PC-3 (cell line): ENCODE results near the gene EIF5. TPM values are rescaled to one million over a fixed set of nuclear protein-coding genes. Genes with fewer than 3 reads are reported as not detected.

Experiments used
- ATAC-seq: fragments of 200-7000 bp; cut with Tn5 transposase; 2 replicates; pipeline ENCODE4 v1.9.1; 2020; ENCODE audit warnings: mild to moderate bottlenecking, moderate library complexity
- BruUV-seq: library from RNA; stranded (reverse); fragments of 400-500 nt; replicated peaks from 2 replicates; lab custom pipeline; 2021; lab: Mats Ljungman, UMichigan
- CTCF ChIA-PET: fragments of 300-600 bp; sonication (Branson Sonifier 250); formaldehyde crosslinking; loops from one replicate; lab custom pipeline; 2022; ENCODE audit warnings: antibody characterized with exemption; lab: Charles Lee
- POLR2A ChIA-PET: fragments of 300-600 bp; sonication (Branson Sonifier 250); formaldehyde crosslinking; loops from one replicate; lab custom pipeline; 2022; ENCODE audit warnings: antibody characterized with exemption; ENCODE audit not compliant: unreplicated experiment; lab: Charles Lee
- DNase-seq: peaks from one replicate; pipeline ENCODE4 v3.0.0-alpha.2; 2015
- H2AFZ ChIP-seq: fragments of 300-600 bp; sonication (generic); 2 replicates; pipeline ENCODE4 v1.6.0; 2016; ENCODE audit warnings: antibody characterized with exemption, low read length
- H3F3A ChIP-seq: fragments of 300-600 bp; sonication (generic); one replicate; pipeline ENCODE4 v1.6.0; 2017; ENCODE audit warnings: antibody characterized with exemption, low read length, control low read depth, mild to moderate bottlenecking; ENCODE audit not compliant: unreplicated experiment
- H3K27ac ChIP-seq: fragments of 300-600 bp; sonication (generic); 2 replicates; pipeline ENCODE4 v1.5.1; 2016; ENCODE audit warnings: mild to moderate bottlenecking, low read length
- H3K27me3 ChIP-seq: fragments of 300-600 bp; sonication (generic); 2 replicates; pipeline ENCODE4 v1.6.1; 2016; ENCODE audit warnings: low read length, mixed read lengths
- H3K36me3 ChIP-seq: fragments of 300-600 bp; sonication (generic); 2 replicates; pipeline ENCODE4 v1.6.1; 2016; ENCODE audit warnings: low read depth, mixed run types, low read length, mixed read lengths
- H3K4me1 ChIP-seq: fragments of 300-600 bp; sonication (generic); 2 replicates; pipeline ENCODE4 v1.5.1; 2016; ENCODE audit warnings: low read length; ENCODE audit not compliant: insufficient read depth
- H3K4me2 ChIP-seq: fragments of 300-600 bp; sonication (generic); 2 replicates; pipeline ENCODE4 v1.6.0; 2016; ENCODE audit warnings: low read length
- H3K4me3 ChIP-seq: fragments of 300-600 bp; sonication (generic); 2 replicates; pipeline ENCODE4 v1.5.1; 2016; ENCODE audit warnings: mild to moderate bottlenecking, low read length, mixed read lengths
- H3K79me2 ChIP-seq: fragments of 300-600 bp; sonication (generic); 2 replicates; pipeline ENCODE4 v1.6.1; 2017; ENCODE audit warnings: low read length, mixed read lengths
- H3K9ac ChIP-seq: fragments of 300-600 bp; sonication (generic); 2 replicates; pipeline ENCODE4 v1.6.0; 2016; ENCODE audit warnings: mild to moderate bottlenecking, low read length
- H3K9me2 ChIP-seq: fragments of 300-600 bp; sonication (generic); replicated peaks from 2 replicates; pipeline ENCODE4 v1.6.1; 2016; ENCODE audit warnings: mixed run types, low read length, mixed read lengths
- H3K9me3 ChIP-seq: fragments of 300-600 bp; sonication (generic); 2 replicates; pipeline ENCODE4 v1.6.1; 2016; ENCODE audit warnings: low read length, mixed read lengths
- H4K20me1 ChIP-seq: fragments of 300-600 bp; sonication (generic); 2 replicates; pipeline ENCODE4 v1.6.1; 2016; ENCODE audit warnings: low read length, mixed read lengths
- CTCF ChIP-seq: fragments of 300-600 bp; sonication (generic); conservative IDR thresholded peaks from 2 replicates; pipeline ENCODE4 v1.5.1; 2017; ENCODE audit warnings: antibody characterized with exemption, low read depth, mild to moderate bottlenecking, low read length
- EZH2 ChIP-seq: fragments of 300-600 bp; sonication (generic); IDR thresholded peaks from one replicate; pipeline ENCODE4 v1.6.1; 2017; ENCODE audit warnings: antibody characterized with exemption, mild to moderate bottlenecking, low read length; ENCODE audit not compliant: unreplicated experiment
- EZH2phosphoT487 ChIP-seq: fragments of 300-600 bp; sonication (generic); IDR thresholded peaks from 2 replicates; pipeline ENCODE4 v1.6.1; 2018; ENCODE audit warnings: mild to moderate bottlenecking, antibody characterized with exemption, low read length, borderline replicate concordance
- intact Hi-C: fragments of 100-400 bp; cut with micrococcal nuclease; formaldehyde crosslinking; loops from 2 replicates; pipeline ENCODE4 v1.9.0; 2023
- total RNA-seq: library from RNA; depleted of rRNA; stranded (reverse); fragments of >200 nt; gene quantifications from 2 replicates; pipeline ENCODE4 v1.2.3, GENCODE V29; 2014

Gene EIF5
- total RNA-seq, 1 experiment from 2014 or later = 216 TPM

GRCh38 chr14:103313704-103314103, 20.3 kb upstream of the EIF5 start:
- Histone ChIP-seq H3K79me2 (no peaks in the 10 kb centered on the region), H3K27me3 (no peaks in the 10 kb centered on the region), H4K20me1 (no peaks in the 10 kb centered on the region), H3K36me3 (no peaks in the 10 kb centered on the region), H3K9ac (no peak overlapping the region), H3K27ac (no peak overlapping the region), H3K9me3 (no peaks in the 10 kb centered on the region), H3K4me2 (no peak overlapping the region), H3K9me2 (no peaks in the 10 kb centered on the region), H3F3A (no peaks in the 10 kb centered on the region), H3K4me3 (no peak overlapping the region), H2AFZ (no peak overlapping the region), H3K4me1 (no peaks in the 10 kb centered on the region)
- DNase-seq (peak; percentile 62), ATAC-seq (peak; percentile 42)
- intact Hi-C loops = no loop called here
- BruUV-seq = no TSS peak
- POLR2A ChIA-PET = no interaction called here
- TF ChIP-seq EZH2 (no peak), CTCF (no peak)
- CTCF ChIA-PET = no interaction called here

GRCh38 chr14:103314496-103315277, 19.4 kb upstream of the EIF5 start:
- Histone ChIP-seq H3F3A (no peaks in the 10 kb centered on the region), H3K4me3 (no peak overlapping the region), H3K9me3 (no peaks in the 10 kb centered on the region), H3K9ac (no peak overlapping the region), H3K27ac (no peak overlapping the region), H3K4me1 (no peaks in the 10 kb centered on the region), H3K4me2 (no peak overlapping the region), H3K79me2 (no peaks in the 10 kb centered on the region), H2AFZ (no peak overlapping the region), H3K9me2 (no peaks in the 10 kb centered on the region), H3K27me3 (no peaks in the 10 kb centered on the region), H3K36me3 (no peaks in the 10 kb centered on the region), H4K20me1 (no peaks in the 10 kb centered on the region)
- CTCF ChIA-PET = no interaction called here
- intact Hi-C loops = no loop called here
- no TSS peak for BruUV-seq
- TF ChIP-seq CTCF (no peak), EZH2phosphoT487 (no peak), EZH2 (no peak)
- ATAC-seq (no peak), DNase-seq (no peak)
- POLR2A ChIA-PET = no interaction called here

DNA sequence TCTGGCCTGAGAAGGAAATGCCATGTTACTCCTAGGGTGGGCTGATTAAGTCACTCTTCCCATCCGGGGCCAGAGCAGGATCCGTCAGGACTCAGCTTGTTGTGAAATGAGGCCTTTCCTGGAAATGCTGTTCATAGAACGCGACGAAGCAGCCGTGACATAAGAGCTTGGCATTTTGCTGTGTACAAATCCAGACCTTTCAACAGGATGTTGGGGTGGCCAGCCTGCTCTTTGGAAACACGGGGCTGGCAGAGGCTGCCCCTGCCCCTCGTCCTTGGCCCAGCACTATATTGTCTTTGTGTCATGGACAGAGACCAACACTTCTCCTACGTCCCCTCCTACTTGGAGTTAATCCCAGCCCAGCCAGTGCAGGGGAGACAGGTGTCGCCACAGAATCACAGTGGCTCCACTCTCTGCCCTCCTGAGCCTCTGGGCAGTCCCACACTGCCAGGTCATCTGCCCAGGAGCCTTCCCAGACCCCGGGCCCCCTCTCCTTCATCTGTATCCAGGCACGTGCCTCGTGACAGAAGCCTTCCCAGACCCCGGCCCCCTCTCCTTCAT, 18.6 kb upstream of the EIF5 start:
- Histone ChIP-seq H3K27ac (no peak overlapping the region), H3K9me3 (no peaks in the 10 kb centered on the region), H3F3A (no peaks in the 10 kb centered on the region), H4K20me1 (no peaks in the 10 kb centered on the region), H3K9me2 (no peaks in the 10 kb centered on the region), H3K9ac (no peak overlapping the region), H3K79me2 (no peaks in the 10 kb centered on the region), H3K4me2 (no peak overlapping the region), H3K36me3 (no peaks in the 10 kb centered on the region), H3K4me1 (no peaks in the 10 kb centered on the region), H3K27me3 (no peaks in the 10 kb centered on the region), H3K4me3 (no peak overlapping the region), H2AFZ (no peak overlapping the region)
- ATAC-seq (no peak), DNase-seq (no peak)
- ChIA-PET CTCF (no interaction called here), POLR2A (no interaction called here)
- TF ChIP-seq EZH2phosphoT487 (no peak), EZH2 (no peak), CTCF (no peak)
- intact Hi-C loops = no loop called here
- no TSS peak for BruUV-seq
